ENCODE data around the gene PTPRD.

PTPRD gene

GRCh38 chr9:9612755-9613154 is 1000.0 kb downstream of the PTPRD start:
- TF ChIP-seq, protein P1, sequence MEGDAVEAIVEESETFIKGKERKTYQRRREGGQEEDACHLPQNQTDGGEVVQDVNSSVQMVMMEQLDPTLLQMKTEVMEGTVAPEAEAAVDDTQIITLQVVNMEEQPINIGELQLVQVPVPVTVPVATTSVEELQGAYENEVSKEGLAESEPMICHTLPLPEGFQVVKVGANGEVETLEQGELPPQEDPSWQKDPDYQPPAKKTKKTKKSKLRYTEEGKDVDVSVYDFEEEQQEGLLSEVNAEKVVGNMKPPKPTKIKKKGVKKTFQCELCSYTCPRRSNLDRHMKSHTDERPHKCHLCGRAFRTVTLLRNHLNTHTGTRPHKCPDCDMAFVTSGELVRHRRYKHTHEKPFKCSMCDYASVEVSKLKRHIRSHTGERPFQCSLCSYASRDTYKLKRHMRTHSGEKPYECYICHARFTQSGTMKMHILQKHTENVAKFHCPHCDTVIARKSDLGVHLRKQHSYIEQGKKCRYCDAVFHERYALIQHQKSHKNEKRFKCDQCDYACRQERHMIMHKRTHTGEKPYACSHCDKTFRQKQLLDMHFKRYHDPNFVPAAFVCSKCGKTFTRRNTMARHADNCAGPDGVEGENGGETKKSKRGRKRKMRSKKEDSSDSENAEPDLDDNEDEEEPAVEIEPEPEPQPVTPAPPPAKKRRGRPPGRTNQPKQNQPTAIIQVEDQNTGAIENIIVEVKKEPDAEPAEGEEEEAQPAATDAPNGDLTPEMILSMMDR (IDR thresholded peaks at IDR 0.05; ENCODE audit: control insufficient read depth, insufficient read depth, low read depth, low read length, missing control alignments) = no peak
- no peak overlapping the region for H3K4me3 ChIP-seq (ENCODE audit: control insufficient read depth, low read depth, low read length)
- no peak for DNase-seq (ENCODE audit: low read depth)

DNA sequence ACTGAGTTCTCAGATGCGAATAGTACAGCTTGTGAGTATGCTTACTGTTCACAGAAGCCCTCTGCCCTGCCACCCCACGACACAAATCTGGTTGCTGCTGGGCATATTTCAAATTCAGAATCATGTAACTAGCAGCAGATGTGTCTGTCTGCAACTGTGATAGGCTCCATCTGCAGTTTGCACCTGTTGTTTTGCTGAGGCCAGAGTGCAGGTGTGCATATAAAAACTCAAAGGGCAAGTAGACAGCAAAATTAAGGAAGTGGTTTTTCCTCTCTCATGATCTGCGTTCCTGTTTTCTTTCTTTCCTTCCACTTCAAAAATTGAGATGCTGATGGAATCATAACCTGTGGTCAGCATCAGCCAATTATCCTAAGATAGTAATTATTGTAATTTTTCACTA is 1000.5 kb downstream of the PTPRD start:
- DNase-seq (ENCODE audit: low read depth) = no peak
- TF ChIP-seq, protein P1 (IDR thresholded peaks at IDR 0.05; ENCODE audit: control insufficient read depth, insufficient read depth, low read depth, low read length, missing control alignments) = no peak
- no peak overlapping the region for H3K4me3 ChIP-seq (ENCODE audit: control insufficient read depth, low read depth, low read length)

DNA sequence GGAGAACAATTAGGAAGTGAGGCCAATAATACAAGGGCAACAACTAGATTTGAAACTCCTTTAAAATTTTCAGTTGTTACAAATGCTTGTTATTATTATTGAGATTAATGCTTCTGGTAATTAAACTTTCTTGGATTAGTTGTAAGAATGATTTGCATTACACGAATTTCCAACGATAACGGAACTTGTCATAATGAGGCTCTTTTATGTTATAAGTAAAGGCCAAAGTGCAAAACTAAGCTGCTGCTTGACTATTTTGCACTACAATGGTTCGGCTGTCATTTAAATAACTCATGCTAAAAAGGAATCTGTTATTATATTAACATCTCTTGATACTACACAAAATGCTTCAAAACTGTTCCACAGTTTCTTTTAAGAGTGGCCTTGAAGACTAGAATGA is 1007.1 kb downstream of the PTPRD start:
- TF ChIP-seq, protein P1 (IDR thresholded peaks at IDR 0.05; ENCODE audit: control insufficient read depth, insufficient read depth, low read depth, low read length, missing control alignments) = no peak
- DNase-seq (ENCODE audit: low read depth) = no peak
- no peak overlapping the region for H3K4me3 ChIP-seq (ENCODE audit: control insufficient read depth, low read depth, low read length)

GRCh38 chr9:9603345-9603744 is 1009.5 kb downstream of the PTPRD start:
- TF ChIP-seq, protein P1 (IDR thresholded peaks at IDR 0.05; ENCODE audit: control insufficient read depth, insufficient read depth, low read depth, low read length, missing control alignments) = no peak
- no peak for DNase-seq (ENCODE audit: low read depth)
- H3K4me3 ChIP-seq (ENCODE audit: control insufficient read depth, low read depth, low read length) = no peak overlapping the region

GRCh38 chr9:9598723-9599122 is 1014.1 kb downstream of the PTPRD start:
- TF ChIP-seq, protein P1 (IDR thresholded peaks at IDR 0.05; ENCODE audit: control insufficient read depth, insufficient read depth, low read depth, low read length, missing control alignments) = no peak
- DNase-seq (ENCODE audit: low read depth) = no peak
- no peak overlapping the region for H3K4me3 ChIP-seq (ENCODE audit: control insufficient read depth, low read depth, low read length)

- H3K4me3 ChIP-seq (ENCODE audit: control insufficient read depth, low read depth, low read length) = no peak overlapping the region
- no peak for DNase-seq (ENCODE audit: low read depth)
- TF ChIP-seq, protein P1 (IDR thresholded peaks at IDR 0.05; ENCODE audit: control insufficient read depth, insufficient read depth, low read depth, low read length, missing control alignments) = no peak
These were observed 1020.7 kb downstream of the PTPRD start for GRCh38 chr9:9592104-9592503.

GRCh38 chr9:9585920-9586319 is 1026.9 kb downstream of the PTPRD start:
- no peak overlapping the region for H3K4me3 ChIP-seq (ENCODE audit: control insufficient read depth, low read depth, low read length)
- TF ChIP-seq, protein P1 (IDR thresholded peaks at IDR 0.05; ENCODE audit: control insufficient read depth, insufficient read depth, low read depth, low read length, missing control alignments) = no peak
- no peak for DNase-seq (ENCODE audit: low read depth)
